ENCODE results near the gene NOL7.
A peak's percentile ranks its signal among the peaks of the same experiment; 100 is the strongest.

The NOL7 gene

DNA sequence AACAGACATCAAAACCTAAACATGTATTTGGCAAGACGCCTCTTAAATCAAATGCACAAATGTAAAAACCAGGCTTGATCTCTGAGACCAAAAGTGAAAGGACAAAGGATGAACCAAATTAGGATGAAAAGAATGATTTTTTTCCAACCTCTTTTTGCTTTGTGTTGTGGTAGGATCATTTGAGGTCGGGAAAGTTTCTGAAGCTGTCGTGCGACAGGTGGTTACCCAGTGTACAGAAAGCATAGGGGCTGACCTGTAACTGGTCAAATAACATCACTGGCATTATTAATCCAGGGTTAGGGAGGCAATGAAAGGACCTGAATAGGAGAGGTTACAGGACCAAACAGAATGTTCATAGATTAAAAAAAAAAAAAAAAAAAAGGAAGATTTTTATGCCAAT, 18.1 kb upstream of the NOL7 start:
- DNase-seq (ENCODE audit: low read depth) = no peak

GRCh38 chr6:13600036-13600435, 15.1 kb upstream of the NOL7 start:
- DNase-seq (ENCODE audit: low read depth) = no peak

- no peak for DNase-seq (ENCODE audit: low read depth)
These were observed 11.0 kb upstream of the NOL7 start for GRCh38 chr6:13604135-13604534.

DNA sequence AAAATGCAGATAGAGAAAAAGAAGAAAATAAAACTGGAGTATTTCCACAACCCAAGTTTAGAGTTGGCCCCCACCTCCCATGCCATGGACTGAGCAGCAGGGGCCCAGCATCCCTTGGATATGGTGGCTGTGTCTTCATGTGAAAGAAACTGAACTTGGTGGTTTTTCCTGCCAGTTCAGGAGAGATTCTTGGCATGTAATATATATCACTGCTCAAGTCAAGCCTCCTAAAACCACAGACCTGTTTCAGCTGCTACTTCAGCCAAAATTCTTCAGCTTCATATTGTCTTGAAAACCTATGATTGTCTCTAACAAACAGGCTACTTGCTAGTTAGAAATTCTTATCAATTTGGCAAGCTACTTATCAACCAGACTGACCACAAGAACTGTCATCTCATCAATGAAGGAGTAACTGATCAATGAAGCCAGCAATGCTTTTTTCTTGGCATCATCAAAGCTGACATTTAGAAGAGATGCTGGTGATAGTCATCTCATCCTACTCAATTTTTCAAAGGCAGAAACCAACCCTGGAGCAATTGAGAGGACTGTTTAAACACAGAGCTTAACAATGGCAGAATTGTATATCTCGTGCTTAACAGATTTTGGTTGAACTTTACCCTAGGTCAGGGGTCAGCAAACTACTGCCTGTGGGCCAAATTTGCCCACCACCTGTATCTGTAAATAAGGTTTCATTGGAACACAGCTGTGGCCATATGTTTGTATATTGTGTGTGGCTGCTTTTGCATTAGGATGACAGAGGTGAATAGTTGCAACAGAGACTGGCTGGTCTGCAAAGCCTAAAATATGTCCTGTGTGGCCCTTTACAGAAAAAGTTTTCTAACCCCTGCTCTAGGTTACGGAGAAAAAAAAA, 10.4 kb upstream of the NOL7 start:
- DNase-seq (ENCODE audit: low read depth) = no peak

GRCh38 chr6:13605634-13606033, 9.5 kb upstream of the NOL7 start:
- DNase-seq (ENCODE audit: low read depth) = no peak

GRCh38 chr6:13611715-13612114, 3.4 kb upstream of the NOL7 start:
- DNase-seq (ENCODE audit: low read depth) = no peak

GRCh38 chr6:13613029-13613594, 2.0 kb upstream of the NOL7 start:
- no peak for DNase-seq (ENCODE audit: low read depth)

DNA sequence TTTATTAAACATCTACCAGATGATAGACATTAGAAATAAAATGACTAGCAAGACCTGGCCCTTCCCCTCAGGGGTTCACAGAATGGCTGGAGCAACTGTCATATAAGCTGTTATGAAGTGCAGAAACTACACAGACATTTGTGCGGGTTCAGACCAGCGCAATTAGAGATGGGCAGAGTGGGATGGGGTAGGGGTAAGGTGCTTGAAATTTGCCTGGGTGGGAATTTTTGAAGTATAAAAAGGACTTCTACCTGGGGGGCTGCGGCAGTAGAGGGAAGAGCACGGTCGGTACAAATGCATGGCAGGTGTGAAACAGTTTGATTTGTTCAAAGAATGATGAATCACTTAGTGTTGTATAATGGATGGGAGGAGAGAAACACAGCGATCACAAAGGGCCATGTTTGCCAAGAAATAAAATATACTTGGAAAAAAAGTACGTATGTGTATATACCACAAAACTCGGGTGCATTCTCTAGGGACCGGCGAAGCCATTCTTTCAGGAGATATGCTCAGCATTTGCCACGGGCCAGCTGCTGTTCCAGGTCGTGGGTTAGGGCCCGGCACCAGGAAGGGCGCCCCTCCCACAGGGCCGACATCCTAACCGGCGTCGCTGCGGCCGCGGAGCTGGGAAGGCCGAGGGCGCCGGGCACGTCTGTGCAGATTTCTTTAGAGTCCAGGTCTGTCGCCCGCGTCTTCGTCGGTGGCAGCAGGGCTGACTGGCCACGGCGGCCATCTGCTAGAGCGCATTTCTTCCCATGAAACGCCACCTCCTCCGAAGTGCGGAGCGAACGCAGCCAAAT, 809 bp upstream of the NOL7 start:
- peak; percentile 30 for DNase-seq (ENCODE audit: low read depth)

DNA sequence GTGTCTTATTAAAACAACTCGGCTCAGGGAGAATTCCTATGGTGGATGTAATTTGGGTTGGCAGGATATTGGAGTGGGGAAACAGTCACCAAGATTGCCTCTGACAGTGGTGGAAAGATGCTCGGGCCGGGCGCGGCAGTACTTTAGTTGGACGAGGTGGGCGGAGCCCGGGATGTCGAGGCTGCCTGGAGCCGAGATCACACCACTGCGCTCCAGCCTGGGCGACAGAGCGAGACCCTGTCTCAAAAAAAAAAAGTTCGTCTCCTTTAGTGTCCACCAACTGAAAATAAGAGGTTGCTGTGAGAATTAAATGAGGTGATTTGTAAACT, 621 bp downstream of the NOL7 start:
- peak; percentile 31 for DNase-seq (ENCODE audit: low read depth)

- no peak for DNase-seq (ENCODE audit: low read depth)
These were observed 1.9 kb downstream of the NOL7 start for GRCh38 chr6:13617066-13617465.

GRCh38 chr6:13624871-13625288, 9.7 kb downstream of the NOL7 start:
- DNase-seq (ENCODE audit: low read depth) = no peak

DNA sequence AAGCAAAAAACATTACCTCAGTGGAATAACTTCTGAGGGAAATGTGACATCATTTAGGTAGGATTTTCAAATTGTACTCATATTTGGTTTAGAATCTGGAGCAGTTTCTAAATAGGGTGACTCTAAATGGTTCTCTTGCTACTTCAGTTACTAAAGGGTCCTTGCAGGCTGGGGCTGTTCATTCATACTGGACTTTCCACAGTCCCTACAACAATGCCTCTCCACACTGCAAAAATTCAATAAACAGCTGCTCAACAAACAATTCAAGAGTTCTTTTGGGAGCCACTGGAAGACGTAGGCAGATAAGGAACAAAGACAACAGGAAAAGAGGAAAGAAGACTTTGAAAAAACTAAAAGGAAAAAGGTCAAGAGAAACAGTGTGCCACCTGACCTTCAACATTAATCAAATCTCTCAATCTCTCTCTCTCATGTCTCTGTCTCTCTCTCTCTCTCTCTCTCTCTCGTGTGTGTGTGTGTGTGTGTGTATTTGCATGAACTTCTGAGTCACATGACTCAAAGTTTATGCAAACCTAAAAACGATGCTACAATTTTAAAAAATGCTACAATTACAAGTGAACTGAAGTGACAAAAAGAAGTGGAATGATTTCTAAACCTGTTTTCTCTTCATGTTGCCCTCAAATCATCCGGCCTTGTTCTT, 14.5 kb downstream of the NOL7 start:
- DNase-seq (ENCODE audit: low read depth) = no peak

- DNase-seq (ENCODE audit: low read depth) = no peak
These were observed 15.4 kb downstream of the NOL7 start for GRCh38 chr6:13630499-13630898.

- DNase-seq (ENCODE audit: low read depth) = no peak
These were observed 18.2 kb downstream of the NOL7 start for GRCh38 chr6:13633343-13633742.

GRCh38 chr6:13635948-13636658, 21.0 kb downstream of the NOL7 start:
- no peak for DNase-seq (ENCODE audit: low read depth)

GRCh38 chr6:13638014-13638413, 22.9 kb downstream of the NOL7 start:
- no peak for DNase-seq (ENCODE audit: low read depth)

GRCh38 chr6:13638626-13639025, 23.5 kb downstream of the NOL7 start:
- no peak for DNase-seq (ENCODE audit: low read depth)

- no peak for DNase-seq (ENCODE audit: low read depth)
These were observed 26.2 kb downstream of the NOL7 start for GRCh38 chr6:13641315-13641714.

- DNase-seq (ENCODE audit: low read depth) = no peak
These were observed 28.0 kb downstream of the NOL7 start for GRCh38 chr6:13643125-13643524.

GRCh38 chr6:13648850-13649249, 33.7 kb downstream of the NOL7 start:
- DNase-seq (ENCODE audit: low read depth) = no peak

- no peak for DNase-seq (ENCODE audit: low read depth)
These were observed 34.3 kb downstream of the NOL7 start for GRCh38 chr6:13649393-13649792.

- DNase-seq (ENCODE audit: low read depth) = no peak
These were observed 38.2 kb downstream of the NOL7 start for GRCh38 chr6:13653296-13653695.
